KBM-7 (cell line): ENCODE measurements around the gene MFGE8.

Experiments
- DNase-seq: peaks from one replicate; pipeline ENCODE4 v3.0.0-alpha.2; 2015
- in situ Hi-C: fragments of 300-500 bp; cut with MboI; formaldehyde crosslinking; loops from 2 replicates; pipeline ENCODE4 v1.14.3; 2020; ENCODE audit warnings: low sequenced_read_pairs, low pct_unique_long_range_greater_than_20kb, mixed read lengths

Gene MFGE8

DNA sequence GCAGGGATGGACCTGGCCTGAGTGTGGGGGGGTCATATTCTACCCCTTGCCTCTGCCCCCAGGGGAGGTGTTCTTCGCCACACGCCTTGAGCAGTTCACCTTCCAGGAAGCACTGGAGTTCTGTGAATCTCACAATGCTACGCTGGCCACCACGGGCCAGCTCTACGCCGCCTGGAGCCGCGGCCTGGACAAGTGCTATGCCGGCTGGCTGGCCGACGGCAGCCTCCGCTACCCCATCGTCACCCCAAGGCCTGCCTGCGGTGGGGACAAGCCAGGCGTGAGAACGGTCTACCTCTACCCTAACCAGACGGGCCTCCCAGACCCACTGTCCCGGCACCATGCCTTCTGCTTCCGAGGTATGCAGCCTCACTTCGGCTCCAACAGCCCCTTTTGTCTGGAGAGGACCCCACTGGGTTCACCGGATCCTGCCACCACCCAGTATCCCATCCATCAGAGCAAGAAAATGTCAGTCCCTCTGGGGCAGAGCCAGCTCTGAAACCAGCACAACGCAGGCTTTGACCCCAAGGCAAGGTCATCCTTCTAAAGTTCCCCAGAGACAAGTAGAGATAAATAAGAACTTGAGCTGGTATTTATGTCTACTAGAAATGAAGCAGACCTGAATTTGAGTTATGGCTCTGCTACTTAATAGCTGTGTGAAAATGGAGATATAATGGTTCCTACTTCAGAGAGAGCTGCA lies 63.7 kb downstream of the MFGE8 start:
- in situ Hi-C loops = no loop called here
- no peak for DNase-seq
